HepG2 (cell line): ENCODE results near the gene DDX23. TPM values are rescaled to one million over a fixed set of nuclear protein-coding genes. Genes with fewer than 3 reads are reported as not detected.

ENCODE experiments used
- FOXC1 ChIP-seq: sonication (generic); formaldehyde crosslinking; IDR thresholded peaks from 2 replicates; pipeline ENCODE4 v1.8.0; 2022; ENCODE audit warnings: mild to moderate bottlenecking, missing genetic modification reagents, borderline replicate concordance
- KIAA2018 ChIP-seq: sonication (generic); formaldehyde crosslinking; IDR thresholded peaks from 2 replicates; pipeline ENCODE4 v1.5.0; 2020; ENCODE audit warnings: mild to moderate bottlenecking, missing genetic modification reagents, borderline replicate concordance
- MTF1 ChIP-seq: sonication (generic); formaldehyde crosslinking; IDR thresholded peaks from 2 replicates; pipeline ENCODE4 v1.5.0; 2020; ENCODE audit warnings: missing genetic modification reagents
- NBN ChIP-seq: fragments of 450-650 bp; conservative IDR thresholded peaks from 2 replicates; pipeline ENCODE4 v1.6.1; 2017
- NCOA2 ChIP-seq: sonication (generic); formaldehyde crosslinking; IDR thresholded peaks from 2 replicates; pipeline ENCODE4 v1.8.0; 2022; ENCODE audit warnings: inconsistent platforms
- NFATC3 ChIP-seq: sonication (generic); formaldehyde crosslinking; IDR thresholded peaks from 2 replicates; pipeline ENCODE4 v1.5.1; 2020; ENCODE audit warnings: mild to moderate bottlenecking, missing genetic modification reagents
- NKX3-1 ChIP-seq: sonication (generic); formaldehyde crosslinking; IDR thresholded peaks from 2 replicates; pipeline ENCODE4 v1.5.0; 2020; ENCODE audit warnings: missing genetic modification reagents
- NR2C2 ChIP-seq: sonication (generic); formaldehyde crosslinking; IDR thresholded peaks from 2 replicates; pipeline ENCODE4 v1.4.0; 2020; ENCODE audit warnings: missing genetic modification reagents, mild to moderate bottlenecking, moderate library complexity, borderline replicate concordance
- PRDM10 ChIP-seq: sonication (generic); formaldehyde crosslinking; IDR thresholded peaks from 2 replicates; pipeline ENCODE4 v1.4.0; 2020; ENCODE audit warnings: low read depth, missing genetic modification reagents
- SMC3 ChIP-seq: IDR thresholded peaks from 2 replicates; pipeline ENCODE4 v1.6.1; 2011; ENCODE audit warnings: low read length, improper control_type of control experiment
- TEF ChIP-seq: sonication (generic); formaldehyde crosslinking; IDR thresholded peaks from 2 replicates; pipeline ENCODE4 v1.5.0; 2020; ENCODE audit warnings: missing genetic modification reagents
- ZBTB38 ChIP-seq: sonication (generic); formaldehyde crosslinking; IDR thresholded peaks from 2 replicates; pipeline ENCODE4 v1.5.1; 2020; ENCODE audit warnings: mild to moderate bottlenecking, missing genetic modification reagents
- ZNF574 ChIP-seq: sonication (generic); formaldehyde crosslinking; IDR thresholded peaks from 2 replicates; pipeline ENCODE4 v1.4.0; 2020; ENCODE audit warnings: missing genetic modification reagents
- polyA plus RNA-seq, 8 experiments: library from polyadenylated mRNA; depleted of rRNA in 3 of 8; stranded (reverse) in 7 of 8; unstranded in 1 of 8; fragments of >200 nt; fragmentation: Illumina TruSeq in 4 of 8; extraction: Trizol in 4 of 8; gene quantifications; 2 replicates each; pipeline versions ENCODE4 v1.2.1 to v1.2.3, GENCODE V29; 2011 to 2016; ENCODE audit warnings: low read depth in 4 of 8, missing spikeins in 1 of 8, mixed read lengths in 1 of 8; ENCODE audit not compliant: insufficient read depth in 1 of 8
- total RNA-seq, 5 experiments: library from RNA; depleted of rRNA; stranded (reverse); fragments of >200 nt; fragmentation: Illumina TruSeq; extraction: Trizol; gene quantifications; 2 replicates each; pipeline ENCODE4 v1.2.3, GENCODE V29; 2016; ENCODE audit warnings: low read depth in 1 of 5

Gene DDX23
- total and polyA plus RNA-seq, 2 of the 13 experiments (the other 11 are each of a cell fraction or from before 2014, with no cell fraction given) = 35.7 to 90.0 TPM

- TF ChIP-seq NKX3-1 (CRISPR knock-in tag) = no peak
- no peak for TF ChIP-seq KIAA2018 (CRISPR knock-in tag)
- no peak for TF ChIP-seq MTF1
- TF ChIP-seq FOXC1 (CRISPR knock-in tag) = peak; percentile 23; the same call in 1 of the 2 replicates
- no peak for TF ChIP-seq NBN
- TF ChIP-seq TEF (CRISPR knock-in tag) = no peak
- TF ChIP-seq NFATC3 = no peak
- TF ChIP-seq ZBTB38 (CRISPR knock-in tag) = 0 out of 2 replicates have a peak, but pooled peaks have one; percentile 38
- TF ChIP-seq NR2C2 (CRISPR knock-in tag) = no peak
- no peak for TF ChIP-seq SMC3
- peak; percentile 53 for TF ChIP-seq NCOA2
- peak; percentile 83 for TF ChIP-seq PRDM10 (CRISPR knock-in tag)
- TF ChIP-seq ZNF574 = no peak
Measured at GRCh38 chr12:48883305-48884161, 31.6 kb upstream of the DDX23 start (continued).
